ENCODE data around the gene ANKS1A.

DNA sequence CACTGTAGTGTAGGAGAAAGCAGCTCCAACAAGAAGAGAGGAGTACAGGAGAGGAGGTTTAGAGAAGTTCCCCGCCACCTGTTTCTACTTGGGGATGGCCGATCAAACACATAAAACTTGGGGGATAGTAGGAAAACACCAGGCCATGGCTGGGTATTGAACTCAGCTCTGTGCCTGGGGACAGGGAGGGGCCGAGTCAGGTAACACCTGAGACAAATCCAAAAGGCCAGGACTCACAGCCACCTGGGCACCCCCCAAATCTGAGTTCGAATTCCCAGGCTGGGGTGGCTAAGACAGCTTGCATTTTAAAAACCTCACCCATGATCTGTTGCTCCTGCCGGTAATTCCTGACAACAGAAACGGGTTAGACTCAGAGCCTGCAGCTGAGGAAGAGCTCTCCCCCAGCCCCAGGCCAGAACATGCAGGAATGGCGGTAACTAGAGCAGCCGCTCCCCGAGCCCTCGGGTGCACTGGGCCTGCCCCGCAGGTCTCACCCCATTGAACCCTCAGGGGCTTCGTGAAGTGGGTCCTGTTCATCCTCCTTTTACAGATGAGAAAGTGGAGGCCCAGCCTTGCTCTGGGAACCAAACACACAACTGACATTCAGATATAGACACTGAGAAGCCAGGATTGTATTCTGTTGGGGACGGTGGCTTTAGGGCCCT, 191.1 kb downstream of the ANKS1A start:
- TF ChIP-seq, protein P1, sequence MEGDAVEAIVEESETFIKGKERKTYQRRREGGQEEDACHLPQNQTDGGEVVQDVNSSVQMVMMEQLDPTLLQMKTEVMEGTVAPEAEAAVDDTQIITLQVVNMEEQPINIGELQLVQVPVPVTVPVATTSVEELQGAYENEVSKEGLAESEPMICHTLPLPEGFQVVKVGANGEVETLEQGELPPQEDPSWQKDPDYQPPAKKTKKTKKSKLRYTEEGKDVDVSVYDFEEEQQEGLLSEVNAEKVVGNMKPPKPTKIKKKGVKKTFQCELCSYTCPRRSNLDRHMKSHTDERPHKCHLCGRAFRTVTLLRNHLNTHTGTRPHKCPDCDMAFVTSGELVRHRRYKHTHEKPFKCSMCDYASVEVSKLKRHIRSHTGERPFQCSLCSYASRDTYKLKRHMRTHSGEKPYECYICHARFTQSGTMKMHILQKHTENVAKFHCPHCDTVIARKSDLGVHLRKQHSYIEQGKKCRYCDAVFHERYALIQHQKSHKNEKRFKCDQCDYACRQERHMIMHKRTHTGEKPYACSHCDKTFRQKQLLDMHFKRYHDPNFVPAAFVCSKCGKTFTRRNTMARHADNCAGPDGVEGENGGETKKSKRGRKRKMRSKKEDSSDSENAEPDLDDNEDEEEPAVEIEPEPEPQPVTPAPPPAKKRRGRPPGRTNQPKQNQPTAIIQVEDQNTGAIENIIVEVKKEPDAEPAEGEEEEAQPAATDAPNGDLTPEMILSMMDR (IDR thresholded peaks at IDR 0.05; ENCODE audit: poor library complexity) = no peak
- TF ChIP-seq EZH2 (IDR thresholded peaks at IDR 0.05; ENCODE audit: borderline replicate concordance) = no peak
- TF ChIP-seq EZH2phosphoT487 (IDR thresholded peaks at IDR 0.05; ENCODE audit: low read depth, severe bottlenecking, unreplicated experiment) = no peak

Measured in hepatocyte (in vitro differentiated cells).